CD4-positive, alpha-beta T cell (primary cell): ENCODE measurements around the gene WDR64. TPM values are rescaled to one million over a fixed set of nuclear protein-coding genes. Genes with fewer than 3 reads are reported as not detected.

Source experiments
- ATAC-seq: fragments of 200-7000 bp; cut with Tn5 transposase; one replicate; pipeline ENCODE4 v1.10.0; 2022; ENCODE audit warnings: mild to moderate bottlenecking; ENCODE audit not compliant: poor library complexity
- CTCF ChIA-PET: fragments of 350-600 bp; sonication (Branson Sonifier 250); formaldehyde crosslinking; loops from one replicate; lab custom pipeline; 2021; ENCODE audit warnings: antibody characterized with exemption, inconsistent platforms; lab: Charles Lee
- POLR2A ChIA-PET: fragments of 350-600 bp; sonication (Branson Sonifier 250); formaldehyde crosslinking; loops from one replicate; lab custom pipeline; 2021; ENCODE audit warnings: antibody characterized with exemption, inconsistent platforms; lab: Charles Lee
- DNase-seq, 14 experiments: peaks; one replicate each; pipeline ENCODE4 v3.0.0-alpha.2; 2013 to 2020; ENCODE audit warnings: mixed read lengths in 2 of 14
- H3K27ac ChIP-seq, 2 donors: one replicate each; pipeline versions ENCODE4 v1.5.1 to v1.7.0; 2013; ENCODE audit warnings: low read length in 2 of 2, low read depth in 1 of 2, mild to moderate bottlenecking in 1 of 2
- H3K27me3 ChIP-seq, 2 experiments: 1 replicate in 1 of 2; 2 replicates in 1 of 2; pipeline versions ENCODE4 v1.6.1 to v1.7.0; 2013; ENCODE audit warnings: low read length in 2 of 2, control low read depth in 1 of 2, mild to moderate bottlenecking in 1 of 2, moderate library complexity in 1 of 2; ENCODE audit not compliant: insufficient read depth in 2 of 2, control insufficient read depth in 1 of 2
- H3K36me3 ChIP-seq: one replicate; pipeline ENCODE4 v1.6.1; 2013; ENCODE audit warnings: low read length, control low read depth; ENCODE audit not compliant: insufficient read depth
- H3K4me1 ChIP-seq: one replicate; pipeline ENCODE4 v1.6.1; 2013; ENCODE audit warnings: low read length, control low read depth; ENCODE audit not compliant: insufficient read depth
- H3K4me3 ChIP-seq: one replicate; pipeline ENCODE4 v1.5.1; 2013; ENCODE audit warnings: mild to moderate bottlenecking, low read length, moderate library complexity
- H3K9me3 ChIP-seq, 2 experiments: 1 replicate in 1 of 2; 2 replicates in 1 of 2; pipeline versions ENCODE4 v1.6.1 to v1.7.0; 2013; ENCODE audit warnings: low read length in 2 of 2, mild to moderate bottlenecking in 2 of 2, control low read depth in 1 of 2, moderate library complexity in 1 of 2; ENCODE audit not compliant: control insufficient read depth in 1 of 2, insufficient read depth in 1 of 2
- H3K27ac Mint-ChIP-seq: one replicate; pipeline ENCODE4 v1.8.0; 2020; ENCODE audit warnings: mixed read lengths
- H3K27me3 Mint-ChIP-seq: one replicate; pipeline ENCODE4 v1.8.0; 2021; ENCODE audit warnings: mixed read lengths
- H3K36me3 Mint-ChIP-seq: one replicate; pipeline ENCODE4 v1.8.0; 2021; ENCODE audit warnings: low read depth, mixed read lengths
- H3K4me1 Mint-ChIP-seq: one replicate; pipeline ENCODE4 v1.8.0; 2021; ENCODE audit warnings: low read depth, mixed read lengths
- H3K4me3 Mint-ChIP-seq: one replicate; pipeline ENCODE4 v1.8.0; 2020; ENCODE audit warnings: mild to moderate bottlenecking, mixed read lengths
- H3K9me3 Mint-ChIP-seq: one replicate; pipeline ENCODE4 v1.8.0; 2020; ENCODE audit warnings: mixed read lengths
- intact Hi-C, 2 experiments: fragments of 100-400 bp; cut with DNase I in 1 of 2; cut with micrococcal nuclease in 1 of 2; formaldehyde crosslinking; loops; one replicate each; pipeline versions ENCODE4 v1.15.1 to v1.9.0; 2023 to 2025; cut with DNase I, micrococcal nuclease
- total RNA-seq, 174 experiments: library from RNA in 2 of 174; stranded (reverse) in 2 of 174; gene quantifications; one replicate each; pipeline ENCODE4 v1.2.3 and lab custom pipeline; 2021 to 2026
- TF ChIP-seq, protein P1 (sequence below): fragments of 200-600 bp; IDR thresholded peaks from one replicate; pipeline ENCODE4 v1.8.0; 2022; ENCODE audit warnings: antibody characterized with exemption, mild to moderate bottlenecking

The WDR64 gene
- total RNA-seq, 2 experiments from 2014 or later, result 0.67 TPM; not detected in 1

DNA sequence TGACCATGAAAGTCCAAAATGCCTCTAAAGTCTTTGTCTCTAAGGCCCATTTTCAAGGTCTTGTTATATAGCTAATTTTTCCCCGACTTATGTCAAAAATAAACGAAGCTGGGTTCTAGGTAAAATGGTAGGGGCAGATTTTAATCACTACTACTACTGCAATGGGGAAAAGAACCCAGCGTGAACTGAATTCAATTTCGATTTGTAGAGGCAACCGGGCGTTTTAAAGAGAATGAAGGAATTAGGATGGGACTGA is 195.4 kb downstream of the WDR64 start:
- Histone ChIP-seq H3K36me3 (no peaks in the 10 kb centered on the region), H3K27ac (peak overlapping the region; percentile 95 to 100), H3K4me3 (peak overlapping the region; percentile 98), H3K9me3 (no peaks in the 10 kb centered on the region), H3K4me1 (peaks cover 12% of the 10 kb centered on the region), H3K27me3 (no peaks in the 10 kb centered on the region)
- no peak for DNase-seq
- Mint-ChIP-seq H3K4me1 (peaks cover 19% of the 10 kb centered on the region), H3K27me3 (no peaks in the 10 kb centered on the region), H3K4me3 (peak overlapping the region; percentile 99), H3K36me3 (no peaks in the 10 kb centered on the region), H3K9me3 (no peaks in the 10 kb centered on the region), H3K27ac (peak overlapping the region; percentile 99)
- ATAC-seq, result no peak
- ChIA-PET CTCF (interaction anchor here (0.6 to 1.1 kb wide), 2 partner anchors 10 to 207 kb away, joined by 3 read pairs; partner anchors contain the start of genes CHML and OPN3), POLR2A (interaction anchor here (1.0 to 1.9 kb wide), 8 partner anchors 19 to 328 kb away, joined by 3 to 5 read pairs (median 4); partner anchors contain the start of genes CHML, FH and OPN3)
- intact Hi-C loops, result loop anchor here (2.0 to 5.0 kb wide), 5 partner anchors 220 to 1415 kb away; partner anchors contain the start of gene FH (in 2 of the 2)
- TF ChIP-seq, protein P1, sequence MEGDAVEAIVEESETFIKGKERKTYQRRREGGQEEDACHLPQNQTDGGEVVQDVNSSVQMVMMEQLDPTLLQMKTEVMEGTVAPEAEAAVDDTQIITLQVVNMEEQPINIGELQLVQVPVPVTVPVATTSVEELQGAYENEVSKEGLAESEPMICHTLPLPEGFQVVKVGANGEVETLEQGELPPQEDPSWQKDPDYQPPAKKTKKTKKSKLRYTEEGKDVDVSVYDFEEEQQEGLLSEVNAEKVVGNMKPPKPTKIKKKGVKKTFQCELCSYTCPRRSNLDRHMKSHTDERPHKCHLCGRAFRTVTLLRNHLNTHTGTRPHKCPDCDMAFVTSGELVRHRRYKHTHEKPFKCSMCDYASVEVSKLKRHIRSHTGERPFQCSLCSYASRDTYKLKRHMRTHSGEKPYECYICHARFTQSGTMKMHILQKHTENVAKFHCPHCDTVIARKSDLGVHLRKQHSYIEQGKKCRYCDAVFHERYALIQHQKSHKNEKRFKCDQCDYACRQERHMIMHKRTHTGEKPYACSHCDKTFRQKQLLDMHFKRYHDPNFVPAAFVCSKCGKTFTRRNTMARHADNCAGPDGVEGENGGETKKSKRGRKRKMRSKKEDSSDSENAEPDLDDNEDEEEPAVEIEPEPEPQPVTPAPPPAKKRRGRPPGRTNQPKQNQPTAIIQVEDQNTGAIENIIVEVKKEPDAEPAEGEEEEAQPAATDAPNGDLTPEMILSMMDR, result no peak

DNA sequence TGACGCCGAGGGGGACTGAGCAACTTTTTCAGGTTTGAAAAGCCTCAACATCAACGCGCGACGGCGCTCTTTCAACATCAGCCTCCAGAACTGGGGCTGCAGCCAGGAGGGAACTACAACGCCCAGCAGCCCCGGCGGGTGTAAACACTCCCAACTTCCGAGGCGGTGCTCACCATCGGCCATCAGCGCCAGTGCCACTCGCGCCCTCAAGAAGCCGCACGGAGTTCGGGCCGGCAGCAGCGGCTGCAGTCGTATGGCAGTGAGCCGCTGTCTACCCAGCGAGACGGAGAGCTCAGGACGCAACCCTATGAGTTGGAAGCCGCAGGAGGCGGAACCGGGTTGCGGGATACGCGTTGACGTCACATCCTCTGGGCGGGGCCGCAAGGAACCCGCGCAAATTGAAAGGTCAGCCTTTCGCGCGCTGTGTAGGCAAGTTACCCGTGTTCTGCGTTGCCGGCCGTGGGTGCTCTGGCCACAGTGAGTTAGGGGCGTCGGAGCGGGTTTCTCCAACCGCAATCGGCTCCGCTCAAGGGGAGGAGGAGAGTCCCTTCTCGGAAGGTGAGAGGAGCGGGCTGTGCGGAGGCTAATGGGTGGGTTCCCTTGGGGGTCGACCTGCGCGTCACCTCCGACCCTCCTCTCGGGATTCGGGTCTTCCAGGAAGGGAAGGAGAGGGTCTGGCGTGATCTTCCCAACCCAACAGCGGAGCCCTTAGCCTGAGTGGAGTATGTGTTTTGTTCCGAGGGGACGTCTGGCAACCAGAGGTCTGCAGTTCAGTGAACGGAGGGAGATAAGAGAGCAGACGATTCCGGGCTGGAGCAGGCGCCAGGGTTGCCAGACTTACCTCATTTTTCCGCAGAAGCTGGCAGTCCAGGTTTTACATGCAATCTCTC is 196.0 kb downstream of the WDR64 start, which contains the start of gene EXO1:
Gene EXO1, plus strand, starts transcription at position 409 of the 890 bp plus-strand sequence. CDS start 2,222 bp downstream, outside the sequence.
- Mint-ChIP-seq H3K4me3 (peak within 1 kb of the TSS; percentile 99), H3K9me3 (no peaks in the 10 kb centered on the region), H3K4me1 (peaks cover 19% of the 10 kb centered on the region), H3K27me3 (no peaks in the 10 kb centered on the region), H3K27ac (peak within 1 kb of the TSS; percentile 99), H3K36me3 (no peaks in the 10 kb centered on the region)
- TF ChIP-seq, protein P1, result peak; percentile 47
- peaks cover 12% of the 10 kb centered on the region for H3K4me1 ChIP-seq
- ChIA-PET POLR2A (interaction anchor here (1.0 to 1.9 kb wide), 7 partner anchors 19 to 328 kb away, joined by 3 to 5 read pairs (median 4); partner anchors contain the start of genes CHML, FH and OPN3), CTCF (interaction anchor here (1.1 kb wide), 1 partner anchor 9 kb away, joined by 3 read pairs; no protein-coding TSS in a partner anchor)
- H3K36me3 ChIP-seq, result no peaks in the 10 kb centered on the region
- ATAC-seq (peak; percentile 96), DNase-seq (peak; percentile 75 to 95 (median 85))
- intact Hi-C loops, result loop anchor here (2.0 to 5.0 kb wide), 5 partner anchors 221 to 1414 kb away; partner anchors contain the start of gene FH (in 2 of the 2)
- peak within 1 kb of the TSS; percentile 98 for H3K4me3 ChIP-seq
- no peaks in the 10 kb centered on the region for H3K9me3 ChIP-seq
- H3K27me3 ChIP-seq, result no peaks in the 10 kb centered on the region
- H3K27ac ChIP-seq, result peak within 1 kb of the TSS; percentile 95 to 100

DNA sequence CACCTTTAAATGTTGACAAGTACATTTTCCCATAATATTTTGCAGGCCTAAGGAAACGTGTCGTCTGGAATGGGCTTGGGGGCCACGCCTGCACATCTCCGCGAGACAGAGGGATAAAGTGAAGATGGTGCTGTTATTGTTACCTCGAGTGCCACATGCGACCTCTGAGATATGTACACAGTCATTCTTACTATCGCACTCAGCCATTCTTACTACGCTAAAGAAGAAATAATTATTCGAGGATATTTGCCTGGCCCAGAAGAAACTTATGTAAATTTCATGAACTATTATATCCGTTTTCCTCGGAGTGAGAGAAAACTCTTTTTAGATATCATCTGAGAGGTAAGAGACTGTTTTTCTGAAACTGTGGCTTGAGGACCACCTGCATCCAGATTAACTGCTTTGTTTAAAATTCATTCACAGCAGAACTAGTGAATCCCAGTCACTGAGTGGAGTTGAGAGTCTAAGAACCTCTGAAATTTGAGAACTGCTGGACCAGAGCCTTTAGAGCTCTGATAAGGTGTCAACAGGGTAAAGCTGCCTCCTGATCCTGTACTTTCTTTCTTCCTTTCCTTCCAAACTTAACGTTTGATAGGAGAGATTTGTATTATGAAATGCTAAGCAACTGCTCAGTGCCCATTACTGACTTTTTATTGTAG is 196.7 kb downstream of the WDR64 start:
- H3K27ac ChIP-seq, result no peak overlapping the region

More for the DNA sequence above, 196.7 kb downstream of the WDR64 start:
- DNase-seq, result no peak
- intact Hi-C loops, result loop anchor here (1.0 to 5.0 kb wide), 5 partner anchors 207 to 1413 kb away; partner anchors contain the start of gene FH (in 1 of the 2)
- Mint-ChIP-seq H3K4me1 (peaks cover 19% of the 10 kb centered on the region), H3K27me3 (no peaks in the 10 kb centered on the region), H3K9me3 (no peaks in the 10 kb centered on the region), H3K4me3 (peak overlapping the region; percentile 99), H3K27ac (peak overlapping the region; percentile 99), H3K36me3 (no peaks in the 10 kb centered on the region)
- Histone ChIP-seq H3K4me1 (peaks cover 12% of the 10 kb centered on the region), H3K4me3 (peak overlapping the region; percentile 98), H3K27me3 (no peaks in the 10 kb centered on the region), H3K36me3 (no peaks in the 10 kb centered on the region), H3K9me3 (no peaks in the 10 kb centered on the region)
- ChIA-PET CTCF (no interaction called here), POLR2A (no interaction called here)
- TF ChIP-seq, protein P1, result no peak
- no peak for ATAC-seq
